HUDEP-2 (cell line): ENCODE results near the gene APOLD1.
"Not testable (repeated sequence)": the region's sequence is repeated elsewhere in the genome, so short reads cannot be mapped to it uniquely, and the experiment has no call there.

Experiments
- DNase-seq, 76 experiments: peaks; one replicate each; lab custom pipeline; 2025; ENCODE audit not compliant: unreplicated experiment in 76 of 76; lab: John Stamatoyannopoulos, UW

APOLD1 gene

DNA sequence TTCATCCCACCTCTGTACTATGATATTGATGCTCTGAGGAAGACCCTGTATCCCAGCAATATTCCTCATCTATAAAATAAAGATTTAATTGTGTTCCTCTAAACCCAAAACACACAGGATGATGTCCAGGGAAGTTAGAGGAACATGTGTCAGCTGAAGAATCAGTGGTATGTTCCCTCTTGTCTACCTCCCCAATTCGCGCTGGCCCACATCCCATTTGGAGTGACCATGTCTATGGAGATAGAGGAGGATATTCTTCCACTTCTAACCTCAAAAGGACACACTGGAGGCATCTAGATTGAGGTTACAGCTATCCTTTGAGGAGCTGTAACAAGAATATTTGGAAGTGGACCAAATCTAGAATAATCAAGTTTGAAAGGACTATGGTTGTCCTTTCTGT is 1.3 kb upstream of the APOLD1 start:
- no peak for DNase-seq

DNA sequence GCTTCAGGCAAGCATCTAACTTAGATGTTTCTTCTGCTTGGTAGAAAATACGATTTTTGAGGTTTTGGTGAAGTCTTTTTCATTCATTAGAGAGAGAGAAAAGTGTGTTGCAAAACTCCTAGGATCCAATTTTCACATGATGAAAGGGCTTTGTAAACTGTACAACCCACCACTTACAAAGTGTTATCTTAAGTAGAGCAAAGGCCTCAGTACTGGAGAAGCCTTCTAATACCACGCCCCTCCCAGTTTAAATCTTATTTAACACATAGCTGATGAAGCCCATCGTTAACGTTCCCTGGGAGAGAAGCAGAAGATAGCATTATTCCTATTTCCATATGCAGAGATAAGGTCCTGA is 869 bp downstream of the APOLD1 start:
- DNase-seq: peak in 4 of 76 experiments; percentile 28 to 57 (median 40)

DNA sequence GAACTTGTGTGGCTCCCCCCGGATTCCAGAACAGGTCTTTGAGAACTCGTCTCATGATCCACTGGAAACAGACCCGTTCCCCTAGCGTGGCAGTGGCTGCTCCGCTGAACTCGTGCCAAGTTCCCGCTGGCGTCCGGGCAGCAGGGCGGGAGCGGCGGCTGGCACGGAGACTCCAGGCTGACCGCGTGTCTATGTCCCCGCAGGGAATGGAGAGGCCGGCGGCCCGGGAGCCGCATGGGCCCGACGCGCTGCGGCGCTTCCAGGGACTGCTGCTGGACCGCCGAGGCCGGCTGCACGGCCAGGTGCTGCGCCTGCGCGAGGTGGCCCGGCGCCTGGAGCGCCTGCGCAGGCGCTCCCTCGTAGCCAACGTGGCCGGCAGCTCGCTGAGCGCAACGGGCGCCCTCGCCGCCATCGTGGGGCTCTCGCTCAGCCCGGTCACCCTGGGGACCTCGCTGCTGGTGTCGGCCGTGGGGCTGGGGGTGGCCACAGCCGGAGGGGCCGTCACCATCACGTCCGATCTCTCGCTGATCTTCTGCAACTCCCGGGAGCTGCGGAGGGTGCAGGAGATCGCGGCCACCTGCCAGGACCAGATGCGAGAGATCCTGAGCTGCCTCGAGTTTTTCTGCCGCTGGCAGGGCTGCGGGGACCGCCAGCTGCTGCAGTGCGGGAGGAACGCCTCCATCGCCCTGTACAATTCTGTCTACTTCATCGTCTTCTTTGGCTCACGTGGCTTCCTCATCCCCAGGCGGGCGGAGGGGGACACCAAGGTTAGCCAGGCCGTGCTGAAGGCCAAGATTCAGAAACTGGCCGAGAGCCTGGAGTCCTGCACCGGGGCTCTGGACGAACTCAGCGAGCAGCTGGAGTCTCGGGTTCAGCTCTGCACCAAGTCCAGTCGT is 1.5 kb downstream of the APOLD1 start:
- peak in 68 of 76 experiments; percentile 13 to 90 (median 55) for DNase-seq

DNA sequence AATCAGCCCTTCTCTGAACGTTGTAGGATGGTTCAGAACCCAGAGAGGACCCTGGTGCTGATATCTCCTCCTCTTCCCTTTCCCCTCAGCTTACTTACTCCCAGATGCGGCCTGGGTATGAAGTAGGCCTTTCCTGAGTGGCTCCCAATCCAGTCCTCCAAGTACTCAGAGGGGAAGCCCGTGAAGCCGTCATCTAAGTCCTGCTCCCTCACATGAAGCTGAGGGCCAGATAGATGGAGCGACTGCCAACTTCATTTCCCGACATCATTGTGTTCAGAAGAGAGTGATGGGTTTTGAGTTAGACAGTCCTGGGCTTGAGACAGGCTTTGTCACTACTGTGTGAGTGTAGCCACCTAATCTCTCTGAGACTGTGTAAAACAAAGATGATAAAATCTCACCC is 2.7 kb downstream of the APOLD1 start:
- peak in 3 of 76 experiments; percentile 3 to 33 (median 4) for DNase-seq

DNA sequence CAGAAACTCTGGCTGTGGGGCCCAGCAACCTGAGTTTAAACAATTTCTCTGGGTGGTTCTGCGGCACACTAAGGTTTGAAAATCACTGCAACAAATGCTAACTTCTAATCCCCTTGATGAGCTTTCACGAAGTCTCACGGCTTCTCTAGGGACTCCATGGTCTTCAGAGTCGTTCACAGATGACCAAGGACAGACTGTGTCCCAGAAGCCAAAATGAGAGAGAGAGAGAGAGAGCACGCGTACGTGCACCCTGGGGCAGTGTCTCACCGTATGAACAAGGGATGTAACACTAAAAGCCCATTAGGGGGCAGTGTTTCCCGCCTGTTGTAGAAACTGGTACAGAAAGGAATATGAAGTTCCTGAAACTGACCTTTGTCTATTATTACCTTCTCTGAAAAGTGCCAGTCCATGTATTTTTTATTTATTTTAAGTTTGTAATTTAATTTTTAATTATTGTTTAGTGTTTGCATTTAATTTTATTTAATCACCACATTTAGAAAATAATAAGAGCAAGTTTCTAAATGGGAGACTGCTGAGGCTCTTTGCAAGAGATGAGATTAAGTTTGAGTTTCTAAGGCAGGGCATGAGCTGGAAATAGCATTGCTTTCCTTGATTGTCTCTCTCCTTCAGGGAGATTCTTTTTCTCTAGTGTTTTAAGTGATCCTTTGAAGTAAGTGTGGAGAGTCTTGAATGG is 3.4 kb downstream of the APOLD1 start:
- peak in 68 of 76 experiments; percentile 5 to 75 (median 45) for DNase-seq

DNA sequence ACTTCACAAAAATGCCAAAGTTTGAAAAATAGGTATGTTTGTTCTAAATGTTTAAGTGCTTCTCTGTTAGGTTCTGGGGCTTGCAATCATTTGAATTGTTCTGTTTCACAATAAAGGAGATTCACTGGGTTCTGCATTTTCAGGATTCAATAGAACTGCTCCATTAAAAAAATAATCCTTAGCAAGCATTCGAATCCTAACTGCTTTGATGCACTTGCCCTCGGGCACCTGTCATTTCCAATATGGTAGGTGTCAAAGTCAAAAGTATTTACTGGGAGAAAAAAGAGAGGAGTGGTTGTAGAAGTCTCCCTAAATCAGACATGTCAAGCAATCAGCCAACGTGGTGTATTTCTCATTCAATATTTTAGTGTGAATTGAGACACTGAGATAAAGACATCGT is 5.5 kb downstream of the APOLD1 start:
- no peak for DNase-seq

DNA sequence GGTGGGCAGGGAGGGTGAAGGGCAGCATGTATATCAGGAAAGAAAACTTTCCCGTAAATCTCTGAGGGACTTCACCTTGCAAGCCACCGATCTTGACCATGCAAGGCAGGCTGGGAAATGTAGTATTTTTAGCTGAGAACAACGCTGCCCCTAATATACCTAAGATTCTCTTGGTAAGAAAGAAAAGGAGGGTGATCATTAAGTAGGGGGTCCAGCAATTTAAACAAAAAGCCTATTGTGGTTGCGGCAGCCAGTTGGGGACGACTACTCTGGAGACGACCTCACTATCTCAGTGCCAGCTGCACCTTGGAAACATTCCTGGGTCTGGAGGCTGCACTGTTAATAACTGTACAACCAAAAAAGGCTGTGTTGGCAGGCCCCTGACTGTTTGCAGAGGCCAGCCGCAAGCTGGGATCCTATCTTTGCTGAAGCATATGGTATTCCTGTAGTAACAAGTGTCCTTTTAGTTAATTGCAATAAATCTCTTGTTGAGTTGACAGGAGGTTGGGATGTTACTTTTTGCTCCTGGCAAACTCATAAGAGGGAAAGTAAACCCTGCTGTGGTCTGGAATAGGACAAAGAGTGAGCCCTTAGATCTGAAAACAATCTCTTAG is 6.4 kb downstream of the APOLD1 start:
- no peak for DNase-seq

DNA sequence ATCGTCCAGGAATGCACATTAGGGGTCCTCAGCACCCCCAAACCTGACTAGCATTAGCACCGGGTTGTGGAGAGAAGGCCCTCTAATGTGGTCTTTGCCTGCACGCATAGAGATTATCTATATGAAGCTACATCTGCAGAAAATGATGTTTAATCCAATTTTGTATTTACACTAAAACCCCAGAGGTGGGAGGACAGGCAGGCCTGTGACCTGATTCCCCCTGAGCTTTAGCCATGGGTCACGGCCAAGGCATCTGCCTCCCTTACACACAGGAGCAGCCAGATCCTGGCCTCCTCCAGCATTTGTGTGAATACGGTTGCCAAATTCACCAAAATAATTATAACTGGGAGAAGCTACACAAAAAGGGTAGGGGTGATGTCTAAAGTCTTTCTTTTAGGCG is 7.0 kb downstream of the APOLD1 start:
- no peak for DNase-seq

DNA sequence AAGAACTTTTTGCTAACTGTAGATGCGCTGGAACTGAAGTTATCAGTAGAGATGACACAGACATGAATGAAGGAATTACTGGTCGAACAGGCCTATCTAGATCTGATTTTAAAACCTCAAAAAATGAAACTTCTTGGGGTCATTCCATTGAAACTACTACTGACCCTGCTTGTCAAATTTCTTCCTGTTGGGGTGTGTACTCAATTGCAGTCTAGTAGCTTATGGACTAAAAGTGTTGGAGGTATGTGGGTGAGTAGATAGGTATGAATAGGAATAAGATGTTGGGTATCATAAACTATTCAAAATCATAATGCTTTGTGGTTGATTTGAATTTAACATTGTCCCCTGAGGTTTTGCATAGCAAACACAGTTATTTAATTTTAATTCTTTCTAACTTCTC is 9.2 kb downstream of the APOLD1 start:
- DNase-seq: no peak

DNA sequence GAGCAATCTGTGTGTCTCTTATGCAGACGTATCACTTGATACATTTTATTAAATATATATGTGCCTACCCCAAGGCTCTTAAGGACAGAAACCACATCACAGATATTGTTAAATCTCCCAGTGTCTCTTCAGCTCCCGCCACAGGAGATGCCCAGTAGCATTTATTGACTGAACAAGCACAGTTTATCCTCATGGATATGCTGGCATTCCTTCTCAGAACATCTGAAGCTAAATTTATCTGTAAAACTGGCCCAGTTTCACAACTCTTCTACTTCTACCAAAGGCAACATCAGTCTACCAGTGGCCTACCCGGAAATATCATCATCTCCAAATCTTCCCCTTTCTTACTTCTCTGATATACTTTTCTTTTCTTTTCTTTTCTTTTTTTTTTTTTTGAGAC is 10.7 kb downstream of the APOLD1 start:
- DNase-seq: no peak

DNA sequence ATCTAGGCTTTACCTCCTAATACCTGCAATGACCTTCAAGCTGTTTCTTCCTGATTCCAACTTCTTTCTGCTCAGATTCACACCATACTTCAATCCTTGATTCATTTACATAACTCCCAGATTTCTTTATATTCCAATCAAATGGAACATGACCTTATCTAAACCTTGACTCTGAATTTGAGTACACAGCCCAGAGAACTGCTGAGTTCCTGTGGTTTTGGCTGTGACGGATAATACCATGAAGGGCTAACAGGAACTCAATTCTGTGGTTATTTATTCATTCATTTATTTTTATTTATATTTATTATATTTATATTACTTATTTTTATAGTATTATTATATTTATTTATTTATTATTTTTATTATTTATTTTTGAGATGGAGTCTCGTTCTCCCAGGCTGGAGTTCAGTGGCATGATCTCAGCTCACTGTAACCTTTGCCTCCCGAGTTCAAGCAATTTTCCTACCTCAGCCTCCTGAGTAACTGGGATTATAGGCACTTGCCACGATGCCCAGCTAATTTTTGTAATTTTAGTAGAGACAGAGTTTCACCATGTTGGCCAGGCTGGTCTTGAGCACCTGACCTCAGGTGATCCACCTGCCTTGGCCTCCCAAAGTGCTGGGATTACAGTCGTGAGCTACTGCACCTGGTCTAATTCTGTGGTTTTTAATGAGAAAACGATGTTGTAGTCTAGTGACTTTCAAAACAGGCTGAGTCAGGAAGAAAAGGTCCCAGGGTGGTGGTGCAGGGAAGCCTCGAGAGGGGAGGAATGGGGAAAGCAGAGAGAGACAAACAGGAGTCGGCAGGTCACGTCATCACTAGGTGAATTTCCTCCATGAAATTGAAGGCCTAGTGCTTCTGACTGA is 11.7 kb downstream of the APOLD1 start:
- DNase-seq: no peak

DNA sequence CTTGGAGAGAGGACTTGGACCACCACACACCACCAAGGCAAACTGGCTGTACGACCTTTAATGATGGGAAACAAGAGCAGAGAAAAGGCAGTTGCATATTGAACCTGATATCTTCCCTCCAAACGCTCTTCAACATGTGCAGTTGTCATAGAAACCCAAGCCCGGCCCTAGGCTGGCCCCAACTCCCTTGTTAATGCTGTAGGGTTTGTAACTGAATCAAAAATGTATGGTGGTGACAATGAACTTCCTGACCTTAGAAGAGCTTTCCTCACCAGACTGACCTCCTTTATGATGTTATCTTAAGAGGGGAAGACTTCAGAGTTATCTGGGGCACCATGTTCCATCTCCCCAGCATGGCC is 12.3 kb downstream of the APOLD1 start:
- no peak for DNase-seq

DNA sequence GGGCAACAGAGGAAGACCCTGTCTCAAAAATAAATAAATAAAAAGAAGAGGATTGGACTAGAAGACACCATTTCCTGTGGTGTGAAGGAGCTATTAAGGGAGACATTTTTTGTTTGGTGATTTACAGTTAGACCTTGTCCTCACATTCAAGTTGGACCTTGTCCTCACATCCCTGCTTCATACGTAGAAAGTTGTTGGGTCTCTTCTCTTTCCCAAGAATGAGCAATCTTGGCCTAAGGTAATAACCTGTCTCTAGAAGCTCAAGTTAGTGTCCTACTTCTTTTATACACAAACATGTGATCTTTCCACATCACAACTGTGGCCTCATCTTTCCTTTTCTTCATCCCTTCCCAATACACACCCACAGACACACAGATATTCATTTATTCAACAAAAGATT is 13.0 kb downstream of the APOLD1 start:
- DNase-seq: no peak

DNA sequence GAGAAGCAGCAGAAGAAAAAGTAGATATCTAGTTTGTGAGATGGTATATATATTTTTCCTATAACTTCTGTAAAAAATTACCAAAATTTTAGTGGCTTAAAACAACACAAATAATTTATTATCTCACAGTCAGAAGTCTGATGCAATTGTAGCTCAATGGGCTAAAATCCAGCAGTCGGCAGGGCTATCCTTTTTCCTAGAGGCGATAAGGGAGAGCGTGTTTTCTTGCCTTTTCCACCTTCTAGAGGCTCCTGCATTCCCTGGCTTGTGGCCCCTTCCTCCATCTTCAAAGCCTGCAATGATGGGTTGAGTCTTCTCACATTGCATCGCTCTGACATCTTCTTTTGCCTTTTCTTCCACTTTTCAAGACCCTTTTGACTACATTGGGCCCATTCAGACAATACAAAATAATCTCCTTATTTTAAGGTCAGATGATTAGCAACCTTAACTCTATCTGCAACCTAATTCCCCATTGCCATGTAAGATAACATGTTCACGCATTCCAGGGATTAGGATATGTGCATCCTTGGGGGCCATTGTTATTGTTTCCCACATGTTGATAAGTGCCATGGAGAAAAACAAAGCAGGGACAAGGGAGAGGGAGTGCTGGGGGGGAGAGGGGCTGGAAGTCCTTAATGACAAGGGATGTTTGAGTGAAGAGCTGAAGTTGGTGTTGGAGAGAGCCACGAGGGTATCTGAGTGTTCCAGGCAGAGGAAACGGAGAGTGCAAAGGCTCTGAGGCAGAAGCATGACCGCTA is 13.9 kb downstream of the APOLD1 start:
- DNase-seq: no peak

DNA sequence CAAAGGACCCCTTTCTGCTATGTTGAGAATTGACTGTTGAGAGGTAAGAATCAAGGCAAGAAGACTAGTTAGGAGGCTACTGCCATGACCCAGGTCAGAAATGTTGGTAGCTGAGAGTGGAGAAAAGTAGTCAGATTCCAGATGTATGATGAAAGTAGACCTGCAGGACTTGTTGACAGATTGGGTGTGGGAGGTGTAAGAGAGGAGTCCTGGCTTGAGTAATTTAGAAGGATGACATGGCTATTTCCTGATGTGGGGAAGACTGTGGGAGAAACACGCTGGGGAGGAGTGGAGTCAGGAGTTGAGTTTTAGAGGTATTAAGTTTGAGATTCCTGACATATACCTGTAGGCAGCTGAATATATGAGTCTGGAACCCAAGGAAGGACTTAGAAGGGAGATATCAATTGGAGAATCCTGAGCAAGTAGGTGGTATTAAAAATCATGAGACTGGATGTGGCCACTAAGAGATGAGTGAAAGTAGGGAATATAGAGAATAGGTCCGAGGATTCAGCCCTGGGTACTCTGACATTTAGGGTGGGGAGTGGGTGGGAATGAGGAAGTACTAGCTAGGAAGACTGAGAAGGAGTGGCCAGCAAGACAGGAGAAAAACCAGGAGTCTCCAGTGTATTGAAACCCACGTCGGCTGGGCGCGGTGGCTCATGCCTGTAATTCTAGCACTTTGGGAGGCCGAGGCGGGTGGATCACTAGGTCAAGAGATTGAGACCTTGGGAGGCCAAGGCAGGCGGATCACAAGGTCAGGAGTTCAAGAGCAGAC is 15.1 kb downstream of the APOLD1 start:
- DNase-seq: no peak

DNA sequence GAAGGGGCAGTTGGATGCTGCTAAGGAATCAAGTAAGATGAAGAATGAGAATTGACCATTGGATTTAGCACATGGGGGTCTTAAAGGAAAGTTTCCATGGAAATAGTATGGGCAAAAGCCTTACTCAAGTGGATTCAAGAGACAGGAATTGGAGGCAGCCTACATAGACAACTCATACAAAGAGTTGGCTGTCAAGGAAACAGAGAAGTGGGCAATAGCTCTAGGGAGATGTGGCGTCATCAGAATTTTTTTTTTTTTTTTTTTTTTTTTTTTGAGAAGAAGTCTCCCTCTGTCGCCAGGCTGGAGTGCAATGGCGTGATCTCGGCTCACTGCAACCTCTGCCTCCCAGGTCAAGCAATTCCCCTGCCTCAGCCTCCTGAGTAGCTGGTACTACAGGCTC is 16.2 kb downstream of the APOLD1 start:
- not testable (repeated sequence) for DNase-seq

DNA sequence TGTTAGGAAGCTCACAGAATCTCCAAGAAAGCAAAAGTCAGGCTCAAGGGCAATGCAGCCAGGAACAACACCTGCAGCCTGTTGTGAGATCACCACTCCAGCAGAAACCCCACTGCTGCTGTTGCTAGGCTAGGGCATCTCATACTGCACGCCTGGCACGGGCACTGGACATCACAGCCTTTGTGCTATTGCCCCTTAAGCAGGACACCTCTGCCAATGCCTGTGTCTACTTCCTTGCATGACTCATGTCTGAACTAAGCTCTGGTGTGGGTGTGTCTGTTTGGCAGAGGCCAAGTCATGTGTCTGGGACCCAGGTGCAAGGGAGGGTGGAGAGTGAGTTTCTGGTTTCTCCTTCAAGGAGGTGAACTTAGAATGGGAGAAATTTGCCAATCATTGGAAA is 17.7 kb downstream of the APOLD1 start:
- peak in 65 of 76 experiments; percentile 3 to 77 (median 47) for DNase-seq

DNA sequence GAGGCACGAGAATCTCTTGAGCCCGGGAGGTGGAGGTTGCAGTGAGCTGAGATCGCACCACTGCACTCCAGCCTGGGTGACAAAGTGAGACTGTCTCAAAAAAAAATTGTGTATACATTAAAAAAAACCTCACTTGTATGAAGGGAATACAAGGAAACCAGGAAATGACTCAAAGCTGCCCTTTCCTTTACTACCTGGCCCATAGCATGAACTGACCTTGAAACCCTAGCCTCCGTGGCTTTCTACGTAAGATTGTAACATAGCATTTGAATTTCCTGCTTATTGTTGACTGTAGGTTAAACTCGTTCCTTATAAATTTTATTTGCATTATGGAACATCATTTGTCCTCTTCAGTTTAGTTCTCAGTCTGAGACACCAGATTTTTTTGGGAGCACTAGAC is 18.6 kb downstream of the APOLD1 start:
- no peak for DNase-seq

DNA sequence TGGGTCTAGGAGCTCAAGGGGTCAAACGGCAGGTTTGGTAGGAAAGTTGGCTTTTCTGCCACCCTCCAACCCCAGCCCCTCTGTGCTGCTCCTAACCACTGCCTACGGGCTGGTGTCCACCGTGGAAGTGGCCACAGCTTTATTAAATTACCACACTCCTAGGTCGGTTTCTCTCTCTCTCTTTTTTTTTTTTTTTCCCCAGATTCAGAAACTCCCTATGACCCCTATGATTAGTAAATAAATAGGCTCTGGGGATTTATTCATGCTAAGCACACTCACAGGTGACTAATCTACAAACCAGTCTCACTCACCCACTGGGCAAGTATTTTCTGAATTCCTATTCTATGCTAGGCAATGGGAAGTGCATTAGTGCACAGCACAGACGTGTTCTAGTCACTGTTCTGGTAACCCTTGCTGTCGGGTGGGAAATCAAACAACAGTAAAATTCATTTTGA is 19.0 kb downstream of the APOLD1 start:
- no peak for DNase-seq
